8988T (cell line): ENCODE measurements around the gene CELA1.
A peak's percentile ranks its signal among the peaks of the same experiment; 100 is the strongest.

ENCODE experiments used
- DNase-seq: peaks from one replicate; pipeline ENCODE4 v3.0.0; 2011

Gene CELA1

GRCh38 chr12:51374361-51374760 is 27.9 kb upstream of the CELA1 start:
- DNase-seq: no peak

GRCh38 chr12:51373187-51373586 is 26.7 kb upstream of the CELA1 start:
- no peak for DNase-seq

GRCh38 chr12:51372021-51372420 is 25.5 kb upstream of the CELA1 start:
- no peak for DNase-seq

GRCh38 chr12:51371295-51371953 is 24.9 kb upstream of the CELA1 start:
- peak; percentile 86 for DNase-seq

- DNase-seq: no peak
Measured at GRCh38 chr12:51370667-51371066, 24.2 kb upstream of the CELA1 start.

- no peak for DNase-seq
Measured at GRCh38 chr12:51369581-51369980, 23.1 kb upstream of the CELA1 start.

GRCh38 chr12:51368640-51369517 is 22.4 kb upstream of the CELA1 start:
- no peak for DNase-seq

GRCh38 chr12:51365276-51365675 is 18.8 kb upstream of the CELA1 start:
- no peak for DNase-seq

GRCh38 chr12:51364001-51364400 is 17.5 kb upstream of the CELA1 start:
- DNase-seq: no peak

- DNase-seq: no peak
Measured at GRCh38 chr12:51362747-51363342, 16.4 kb upstream of the CELA1 start.

GRCh38 chr12:51362307-51362706 is 15.8 kb upstream of the CELA1 start:
- no peak for DNase-seq

GRCh38 chr12:51361161-51362016 is 14.9 kb upstream of the CELA1 start:
- DNase-seq: no peak

GRCh38 chr12:51360315-51360714 is 13.8 kb upstream of the CELA1 start:
- no peak for DNase-seq

- DNase-seq: no peak
Measured at GRCh38 chr12:51359851-51360250, 13.4 kb upstream of the CELA1 start.

GRCh38 chr12:51358496-51358895 is 12.0 kb upstream of the CELA1 start:
- DNase-seq: no peak

- DNase-seq: no peak
Measured at GRCh38 chr12:51357374-51358047, 11.0 kb upstream of the CELA1 start.

GRCh38 chr12:51351913-51352532 is 5.5 kb upstream of the CELA1 start:
- no peak for DNase-seq

- DNase-seq: no peak
Measured at GRCh38 chr12:51349026-51349425, 2.5 kb upstream of the CELA1 start.

- no peak for DNase-seq
Measured at GRCh38 chr12:51348116-51348515, 1.6 kb upstream of the CELA1 start.

GRCh38 chr12:51345681-51346080 is 798 bp downstream of the CELA1 start:
- DNase-seq: no peak

GRCh38 chr12:51343201-51343600 is 3.3 kb downstream of the CELA1 start:
- no peak for DNase-seq

GRCh38 chr12:51342416-51342815 is 4.1 kb downstream of the CELA1 start:
- DNase-seq: no peak
